ENCODE measurements around the gene GNG10.

GNG10 gene

DNA sequence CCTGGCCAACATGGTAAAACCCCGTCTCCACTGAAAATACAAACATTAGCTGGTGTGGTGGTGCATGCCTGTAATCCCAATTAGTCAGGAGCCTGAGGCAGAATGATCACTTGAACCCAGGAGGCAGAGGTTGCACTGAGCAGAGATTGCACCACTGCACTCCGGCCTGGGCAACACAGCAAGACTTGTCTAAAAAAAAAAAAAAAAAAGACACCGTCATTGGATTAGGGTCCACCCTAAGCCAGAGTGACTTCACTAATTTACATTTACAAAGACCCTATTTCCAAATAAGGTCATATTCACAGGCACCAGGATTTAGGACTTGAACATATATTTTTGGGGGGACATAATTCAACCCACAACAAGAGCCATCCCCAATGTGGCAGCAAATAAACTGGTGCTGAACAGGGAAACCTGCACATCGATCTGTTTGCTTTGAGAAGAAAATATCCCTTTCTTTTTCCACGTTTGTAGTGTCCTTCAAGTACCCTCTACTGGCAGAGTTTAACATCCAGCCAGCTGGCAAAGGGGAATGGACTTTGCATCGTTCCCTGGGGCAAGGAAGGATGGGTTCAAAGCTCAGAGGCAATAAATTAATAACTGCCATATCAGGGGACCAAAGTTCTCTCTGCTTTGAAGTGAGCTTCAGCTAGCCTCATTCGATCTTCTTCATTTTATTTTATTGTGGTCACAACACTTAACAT, 34.0 kb upstream of the GNG10 start:
- DNase-seq (ENCODE audit: low spot score) = no peak
- TF ChIP-seq, protein P1, sequence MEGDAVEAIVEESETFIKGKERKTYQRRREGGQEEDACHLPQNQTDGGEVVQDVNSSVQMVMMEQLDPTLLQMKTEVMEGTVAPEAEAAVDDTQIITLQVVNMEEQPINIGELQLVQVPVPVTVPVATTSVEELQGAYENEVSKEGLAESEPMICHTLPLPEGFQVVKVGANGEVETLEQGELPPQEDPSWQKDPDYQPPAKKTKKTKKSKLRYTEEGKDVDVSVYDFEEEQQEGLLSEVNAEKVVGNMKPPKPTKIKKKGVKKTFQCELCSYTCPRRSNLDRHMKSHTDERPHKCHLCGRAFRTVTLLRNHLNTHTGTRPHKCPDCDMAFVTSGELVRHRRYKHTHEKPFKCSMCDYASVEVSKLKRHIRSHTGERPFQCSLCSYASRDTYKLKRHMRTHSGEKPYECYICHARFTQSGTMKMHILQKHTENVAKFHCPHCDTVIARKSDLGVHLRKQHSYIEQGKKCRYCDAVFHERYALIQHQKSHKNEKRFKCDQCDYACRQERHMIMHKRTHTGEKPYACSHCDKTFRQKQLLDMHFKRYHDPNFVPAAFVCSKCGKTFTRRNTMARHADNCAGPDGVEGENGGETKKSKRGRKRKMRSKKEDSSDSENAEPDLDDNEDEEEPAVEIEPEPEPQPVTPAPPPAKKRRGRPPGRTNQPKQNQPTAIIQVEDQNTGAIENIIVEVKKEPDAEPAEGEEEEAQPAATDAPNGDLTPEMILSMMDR (IDR thresholded peaks at IDR 0.05; ENCODE audit: extremely low read depth, insufficient read depth, missing control alignments) = no peak
- in situ Hi-C loops (cut with MboI; ENCODE audit: low pct_unique_long_range_greater_than_20kb, low sequenced_read_pairs, unreplicated experiment) = no loop called here

DNA sequence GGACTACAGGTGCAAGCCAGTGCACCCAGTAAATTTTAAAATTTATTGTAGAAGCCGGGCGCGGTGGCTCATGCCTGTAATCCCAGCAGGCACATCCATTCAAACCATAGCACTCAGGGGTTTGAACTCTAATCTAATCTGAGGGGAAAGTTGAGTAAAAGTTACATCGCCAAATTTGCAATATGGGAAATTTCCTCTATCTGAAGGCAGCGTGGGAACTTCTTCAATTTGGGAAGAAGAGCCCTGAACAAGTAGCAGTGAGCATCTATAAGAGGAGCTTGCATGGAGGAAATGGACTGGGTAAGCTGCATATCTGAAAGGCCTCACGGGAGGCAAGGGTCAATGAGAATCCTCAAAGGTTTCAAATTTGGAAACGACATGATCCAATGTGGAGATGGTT, 33.0 kb upstream of the GNG10 start:
- in situ Hi-C loops (cut with MboI; ENCODE audit: low pct_unique_long_range_greater_than_20kb, low sequenced_read_pairs, unreplicated experiment) = no loop called here
- TF ChIP-seq, protein P1 (IDR thresholded peaks at IDR 0.05; ENCODE audit: extremely low read depth, insufficient read depth, missing control alignments) = no peak
- no peak for DNase-seq (ENCODE audit: low spot score)

DNA sequence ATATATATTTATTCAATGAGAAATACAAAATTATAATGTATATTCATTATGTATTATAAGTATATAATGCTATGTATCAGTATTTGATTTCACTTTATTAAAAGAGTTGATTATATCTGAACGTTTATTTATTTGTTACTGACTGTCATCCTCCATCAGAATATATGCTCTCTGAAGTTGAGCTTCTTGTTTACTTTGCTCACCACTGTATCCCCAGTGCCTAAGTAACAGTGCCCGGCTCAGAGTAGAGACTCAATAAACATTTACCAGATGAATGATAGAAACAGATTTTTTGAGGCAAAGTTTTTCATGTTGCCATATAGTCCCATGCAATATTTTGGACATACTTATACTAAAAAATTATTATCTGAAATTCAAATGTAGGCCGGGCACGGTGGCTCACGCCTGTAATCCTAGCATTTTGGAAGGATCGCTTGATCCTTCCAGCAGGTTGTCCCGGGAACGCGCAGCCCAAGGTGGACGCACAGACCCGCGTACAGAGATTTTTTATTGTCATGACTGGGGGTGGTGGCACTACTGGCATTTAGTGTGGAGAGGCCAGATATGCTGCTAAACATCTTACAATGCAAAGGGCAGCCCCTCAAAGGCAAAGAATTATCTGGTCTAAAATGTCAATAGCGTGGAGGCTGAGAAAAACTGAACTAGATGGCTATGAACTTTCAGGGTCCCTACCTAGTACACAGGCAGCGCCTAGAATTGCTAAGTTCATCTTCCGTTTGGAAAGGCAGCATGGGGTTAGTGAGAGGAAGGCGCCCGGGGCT, 31.0 kb upstream of the GNG10 start:
- no peak for DNase-seq (ENCODE audit: low spot score)
- in situ Hi-C loops (cut with MboI; ENCODE audit: low pct_unique_long_range_greater_than_20kb, low sequenced_read_pairs, unreplicated experiment) = no loop called here
- TF ChIP-seq, protein P1 (IDR thresholded peaks at IDR 0.05; ENCODE audit: extremely low read depth, insufficient read depth, missing control alignments) = no peak

DNA sequence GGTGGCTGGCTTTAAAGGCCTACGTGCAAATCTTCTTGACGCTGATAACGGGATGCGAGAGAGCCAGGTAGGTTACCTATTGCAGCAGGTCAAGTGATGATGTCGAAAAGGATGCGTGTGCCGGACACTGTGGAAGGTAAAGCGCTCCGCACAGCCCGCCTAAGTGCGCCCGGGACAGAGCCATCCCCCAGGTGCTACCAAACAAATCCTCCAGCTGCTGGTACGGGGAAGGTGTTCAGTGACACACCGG, 30.5 kb upstream of the GNG10 start:
- TF ChIP-seq, protein P1 (IDR thresholded peaks at IDR 0.05; ENCODE audit: extremely low read depth, insufficient read depth, missing control alignments) = no peak
- no peak for DNase-seq (ENCODE audit: low spot score)
- in situ Hi-C loops (cut with MboI; ENCODE audit: low pct_unique_long_range_greater_than_20kb, low sequenced_read_pairs, unreplicated experiment) = no loop called here

DNA sequence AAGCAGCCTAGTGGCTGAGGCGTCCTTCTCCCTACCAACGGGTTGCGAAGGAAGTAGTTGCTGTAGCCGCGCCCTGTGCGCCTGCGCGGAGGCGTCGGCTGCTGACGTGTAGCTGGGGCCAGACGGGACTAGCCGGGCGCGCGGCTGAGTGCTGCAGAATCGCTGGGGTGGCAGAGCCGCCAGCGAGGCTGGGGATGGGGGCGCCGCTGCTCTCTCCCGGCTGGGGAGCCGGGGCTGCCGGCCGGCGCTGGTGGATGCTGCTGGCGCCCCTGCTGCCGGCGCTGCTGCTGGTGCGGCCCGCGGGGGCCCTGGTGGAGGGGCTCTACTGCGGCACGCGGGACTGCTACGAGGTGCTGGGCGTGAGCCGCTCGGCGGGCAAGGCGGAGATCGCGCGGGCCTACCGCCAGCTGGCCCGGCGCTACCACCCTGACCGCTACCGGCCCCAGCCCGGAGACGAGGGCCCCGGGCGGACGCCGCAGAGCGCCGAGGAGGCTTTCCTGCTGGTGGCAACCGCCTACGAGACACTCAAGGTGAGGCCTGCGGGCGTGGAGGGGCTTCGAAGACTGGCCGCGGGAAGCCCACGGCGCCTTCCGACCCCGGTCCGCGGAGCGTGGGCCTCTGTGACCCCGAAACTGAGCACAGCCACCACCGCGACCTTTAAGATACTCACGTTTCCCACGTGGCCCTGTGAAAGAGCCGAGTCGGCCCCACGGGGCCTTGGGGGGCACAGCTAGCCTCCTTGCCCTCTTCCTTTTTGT, 30.0 kb upstream of the GNG10 start, which contains the start of gene DNAJC25:
TSS of gene DNAJC25 (plus strand) at position 121 of the 758 bp plus-strand sequence. CDS start at position 195, 74 bp downstream.
- peak; percentile 100 for DNase-seq (ENCODE audit: low spot score)
- TF ChIP-seq, protein P1 (IDR thresholded peaks at IDR 0.05; ENCODE audit: extremely low read depth, insufficient read depth, missing control alignments) = no peak
- in situ Hi-C loops (cut with MboI; ENCODE audit: low pct_unique_long_range_greater_than_20kb, low sequenced_read_pairs, unreplicated experiment) = no loop called here

DNA sequence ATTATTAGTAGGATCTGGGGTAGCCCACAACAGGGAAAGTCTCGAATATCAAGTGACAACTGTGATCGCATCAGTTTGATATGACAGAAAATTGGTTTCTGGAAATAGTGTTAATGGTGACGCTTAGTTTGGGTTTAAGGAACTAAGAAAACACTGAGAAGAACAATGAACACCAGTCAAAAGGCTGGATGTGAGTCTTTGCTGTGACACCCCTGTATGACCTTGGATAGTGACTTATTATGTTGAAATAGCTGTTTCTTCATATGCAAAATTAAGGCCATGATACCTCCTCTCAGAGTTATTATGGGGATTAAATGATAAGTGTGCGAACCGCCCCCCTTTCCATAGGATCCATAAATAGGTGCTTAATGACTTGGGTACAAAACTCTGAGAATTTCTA, 29.3 kb upstream of the GNG10 start:
- TF ChIP-seq, protein P1 (IDR thresholded peaks at IDR 0.05; ENCODE audit: extremely low read depth, insufficient read depth, missing control alignments) = no peak
- in situ Hi-C loops (cut with MboI; ENCODE audit: low pct_unique_long_range_greater_than_20kb, low sequenced_read_pairs, unreplicated experiment) = no loop called here
- no peak for DNase-seq (ENCODE audit: low spot score)
